Cardiac muscle cell (in vitro differentiated cells and primary cell): Measurements from ENCODE around the gene FPGS. TPM values are rescaled to one million over a fixed set of nuclear protein-coding genes. Genes with fewer than 3 reads are reported as not detected.
"Not testable (repeated sequence)": the region's sequence is repeated elsewhere in the genome, so short reads cannot be mapped to it uniquely, and the experiment has no call there.

Experiments
- DNase-seq, 2 donors: peaks; one replicate each; pipeline versions ENCODE4 v3.0.0 to v3.0.0-alpha.2; 2010 to 2017; ENCODE audit warnings: low read depth in 1 of 2, low spot score in 1 of 2
- H3K27ac ChIP-seq: fragments of 200-600 bp; sonication (generic); 2 replicates; pipeline ENCODE4 v1.5.1; 2016
- H3K27me3 ChIP-seq: fragments of 200-600 bp; sonication (generic); 2 replicates; pipeline ENCODE4 v1.6.0; 2016; ENCODE audit warnings: control low read depth
- H3K36me3 ChIP-seq: fragments of 200-600 bp; sonication (generic); 2 replicates; pipeline ENCODE4 v1.5.1; 2016; ENCODE audit warnings: control low read depth
- H3K4me1 ChIP-seq: fragments of 200-600 bp; sonication (generic); 2 replicates; pipeline ENCODE4 v1.8.1; 2017; ENCODE audit warnings: low read depth, mild to moderate bottlenecking, mixed run types
- H3K4me3 ChIP-seq: fragments of 200-600 bp; sonication (generic); 2 replicates; pipeline ENCODE4 v1.5.1; 2016; ENCODE audit warnings: mild to moderate bottlenecking
- H3K9me3 ChIP-seq: fragments of 200-600 bp; sonication (generic); 2 replicates; pipeline ENCODE4 v1.5.1; 2017; ENCODE audit warnings: low read depth, mild to moderate bottlenecking, control low read depth
- polyA plus RNA-seq: library from polyadenylated mRNA; unstranded; fragments of >200 nt; fragmentation: Nextera tagmentation; extraction: Ambion mirVana; gene quantifications from 2 replicates; pipeline ENCODE4 v1.2.1, GENCODE V29; 2016
- total RNA-seq: library from RNA; depleted of rRNA; stranded (reverse); fragments of >200 nt; gene quantifications from 2 replicates; pipeline ENCODE4 v1.2.3, GENCODE V29; 2016
- TF ChIP-seq, protein P1 (sequence below): IDR thresholded peaks from 2 replicates; pipeline ENCODE4 v1.5.1; 2012; ENCODE audit warnings: low read depth, mild to moderate bottlenecking, low read length

FPGS gene
- total and polyA plus RNA-seq, 2 experiments from 2014 or later = 78.3 to 123 TPM

DNA sequence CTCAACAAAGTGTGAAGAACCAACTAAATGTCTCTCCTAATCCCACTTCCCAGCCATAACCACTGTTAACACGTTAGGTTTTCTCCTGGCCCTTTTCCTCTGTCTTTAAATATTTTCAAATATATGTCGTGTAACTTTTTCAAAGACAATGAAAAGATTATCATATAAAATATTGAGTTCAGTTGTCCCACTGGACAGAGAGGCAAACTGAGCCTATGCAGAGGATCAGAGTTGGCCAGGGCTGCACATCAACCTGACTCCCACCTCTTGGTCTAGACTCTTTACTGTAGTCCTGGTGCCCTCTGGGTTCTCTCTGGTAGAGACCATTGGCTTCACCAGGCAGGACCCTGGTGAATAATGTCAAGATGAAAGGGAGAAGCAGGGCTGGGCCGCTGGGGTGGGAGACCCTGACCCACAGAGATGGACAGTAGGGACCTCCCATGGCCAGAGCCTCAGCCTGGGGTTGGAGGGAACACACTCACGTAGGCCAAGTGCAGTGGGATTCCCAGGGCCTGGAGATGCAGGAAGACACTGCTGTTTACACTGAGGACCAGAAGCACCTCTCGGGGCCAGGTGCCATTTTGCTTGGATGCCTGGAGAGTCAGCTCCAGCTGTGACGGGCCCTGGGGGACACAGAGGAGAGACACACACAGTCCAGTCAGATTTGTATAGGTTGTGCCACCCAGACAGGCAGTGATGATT is 26.7 kb downstream of the FPGS start:
- no peak overlapping the region for H3K4me3 ChIP-seq
- no peaks in the 10 kb centered on the region for H3K9me3 ChIP-seq
- no peaks in the 10 kb centered on the region for H3K36me3 ChIP-seq
- H3K4me1 ChIP-seq = peaks cover 16% of the 10 kb centered on the region
- no peaks in the 10 kb centered on the region for H3K27me3 ChIP-seq
- no peak overlapping the region for H3K27ac ChIP-seq
- TF ChIP-seq, protein P1, sequence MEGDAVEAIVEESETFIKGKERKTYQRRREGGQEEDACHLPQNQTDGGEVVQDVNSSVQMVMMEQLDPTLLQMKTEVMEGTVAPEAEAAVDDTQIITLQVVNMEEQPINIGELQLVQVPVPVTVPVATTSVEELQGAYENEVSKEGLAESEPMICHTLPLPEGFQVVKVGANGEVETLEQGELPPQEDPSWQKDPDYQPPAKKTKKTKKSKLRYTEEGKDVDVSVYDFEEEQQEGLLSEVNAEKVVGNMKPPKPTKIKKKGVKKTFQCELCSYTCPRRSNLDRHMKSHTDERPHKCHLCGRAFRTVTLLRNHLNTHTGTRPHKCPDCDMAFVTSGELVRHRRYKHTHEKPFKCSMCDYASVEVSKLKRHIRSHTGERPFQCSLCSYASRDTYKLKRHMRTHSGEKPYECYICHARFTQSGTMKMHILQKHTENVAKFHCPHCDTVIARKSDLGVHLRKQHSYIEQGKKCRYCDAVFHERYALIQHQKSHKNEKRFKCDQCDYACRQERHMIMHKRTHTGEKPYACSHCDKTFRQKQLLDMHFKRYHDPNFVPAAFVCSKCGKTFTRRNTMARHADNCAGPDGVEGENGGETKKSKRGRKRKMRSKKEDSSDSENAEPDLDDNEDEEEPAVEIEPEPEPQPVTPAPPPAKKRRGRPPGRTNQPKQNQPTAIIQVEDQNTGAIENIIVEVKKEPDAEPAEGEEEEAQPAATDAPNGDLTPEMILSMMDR = no peak
- DNase-seq = no peak

DNA sequence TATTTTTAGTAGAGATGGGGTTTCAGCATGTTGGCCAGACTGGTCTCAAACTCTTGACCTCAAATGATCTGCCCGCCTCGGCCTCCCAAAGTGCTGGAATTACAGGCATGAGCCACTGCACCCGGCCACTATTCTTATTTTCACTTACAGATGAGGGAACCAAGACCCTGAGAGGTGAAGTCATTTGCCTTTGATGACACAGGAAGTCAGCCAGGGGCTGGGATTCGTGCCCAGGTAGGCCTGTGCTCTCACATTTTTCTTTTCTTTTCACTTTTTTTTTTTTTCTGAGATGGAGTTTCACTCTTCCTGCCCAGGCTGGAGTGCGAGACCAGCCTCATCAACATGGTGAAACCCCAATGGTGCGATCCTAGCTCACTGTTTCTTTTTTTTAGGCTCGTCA is 29.6 kb downstream of the FPGS start:
- Histone ChIP-seq H3K27ac (no peak overlapping the region), H3K9me3 (no peaks in the 10 kb centered on the region), H3K36me3 (no peaks in the 10 kb centered on the region), H3K4me1 (peaks cover 29% of the 10 kb centered on the region), H3K4me3 (no peak overlapping the region), H3K27me3 (no peaks in the 10 kb centered on the region)
- no peak for DNase-seq
- TF ChIP-seq, protein P1 = no peak

DNA sequence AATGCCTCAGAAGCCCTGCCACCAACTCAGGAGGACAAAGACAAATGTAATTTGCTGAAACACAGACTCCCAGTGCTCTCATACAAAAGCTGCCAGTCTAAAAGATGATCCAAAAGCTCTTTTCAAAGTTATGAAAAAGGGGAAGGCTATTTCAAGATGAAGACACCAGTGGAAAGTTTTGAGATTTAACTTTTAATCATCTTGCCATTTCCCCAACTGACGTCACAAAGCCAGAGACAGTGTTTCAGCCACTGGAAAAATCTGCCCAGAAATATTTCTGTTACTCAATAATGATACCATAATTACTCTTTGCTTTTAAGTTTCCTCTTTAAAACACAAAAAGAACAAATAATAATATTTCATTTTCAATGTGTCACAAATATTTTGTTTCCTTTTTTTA is 30.9 kb downstream of the FPGS start:
- Histone ChIP-seq H3K27ac (no peak overlapping the region), H3K27me3 (no peaks in the 10 kb centered on the region), H3K9me3 (no peaks in the 10 kb centered on the region)

DNA sequence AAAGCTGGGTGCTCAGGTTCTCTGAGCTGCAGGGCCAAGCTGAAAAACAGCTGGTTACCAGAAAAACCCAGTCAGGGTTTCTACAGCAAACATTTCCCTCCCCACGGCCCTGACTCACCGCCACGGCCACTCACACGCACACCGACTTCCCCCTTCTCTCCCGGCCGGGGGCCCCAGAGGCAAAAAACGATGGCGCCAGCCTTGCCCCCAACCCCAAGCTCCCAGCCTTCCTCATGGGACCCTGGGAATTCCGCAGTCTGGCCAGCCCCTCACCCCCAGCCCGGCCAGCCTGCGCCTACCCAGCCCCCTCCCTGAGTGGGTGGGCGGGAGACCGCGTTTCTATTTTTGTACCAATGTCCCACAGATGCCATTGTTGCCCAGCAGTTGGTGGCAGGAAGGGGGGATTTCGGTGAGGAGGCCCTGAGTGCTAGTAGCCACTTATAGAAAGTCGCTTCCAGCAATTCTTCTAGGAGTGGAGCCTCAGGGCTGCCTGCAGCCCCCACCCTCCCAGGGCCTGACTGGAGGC is 33.4 kb downstream of the FPGS start:
- TF ChIP-seq, protein P1 = no peak
- Histone ChIP-seq H3K4me3 (no peak overlapping the region), H3K27ac (peak overlapping the region; percentile 88), H3K9me3 (no peaks in the 10 kb centered on the region), H3K36me3 (no peaks in the 10 kb centered on the region), H3K4me1 (peaks cover 34% of the 10 kb centered on the region), H3K27me3 (no peaks in the 10 kb centered on the region)
- DNase-seq = peak; percentile 61 to 73

More for the DNA sequence above, 30.9 kb downstream of the FPGS start:
- peak in 1 of 2 donors; percentile 69 for DNase-seq
- TF ChIP-seq, protein P1 = no peak
- Histone ChIP-seq H3K4me3 (no peak overlapping the region), H3K36me3 (no peaks in the 10 kb centered on the region), H3K4me1 (peaks cover 36% of the 10 kb centered on the region)

DNA sequence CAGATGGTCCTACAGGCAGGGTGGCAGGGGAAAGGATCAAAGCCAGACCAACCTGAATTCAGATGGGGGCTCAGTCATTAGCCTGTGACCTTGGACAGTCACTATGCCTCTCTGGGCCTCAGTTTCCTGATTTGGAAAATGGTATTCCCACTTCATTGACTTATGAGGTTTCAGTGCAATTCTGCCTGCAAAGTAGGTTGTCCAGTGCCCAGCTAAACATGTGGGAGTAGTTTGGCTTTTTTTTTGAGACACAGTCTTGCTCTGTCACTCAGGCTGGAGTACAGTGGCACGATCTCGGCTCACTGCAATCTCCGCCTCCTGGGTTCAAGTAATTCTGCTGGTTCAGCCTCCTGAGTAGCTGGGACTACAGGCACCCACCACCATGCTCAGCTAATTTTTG is 33.9 kb downstream of the FPGS start:
- not testable (repeated sequence) for H3K27me3 ChIP-seq, DNase-seq, H3K36me3 ChIP-seq, H3K9me3 ChIP-seq, H3K4me3 ChIP-seq
- peak overlapping the region; percentile 88 for H3K27ac ChIP-seq
- peaks cover 34% of the 10 kb centered on the region for H3K4me1 ChIP-seq

DNA sequence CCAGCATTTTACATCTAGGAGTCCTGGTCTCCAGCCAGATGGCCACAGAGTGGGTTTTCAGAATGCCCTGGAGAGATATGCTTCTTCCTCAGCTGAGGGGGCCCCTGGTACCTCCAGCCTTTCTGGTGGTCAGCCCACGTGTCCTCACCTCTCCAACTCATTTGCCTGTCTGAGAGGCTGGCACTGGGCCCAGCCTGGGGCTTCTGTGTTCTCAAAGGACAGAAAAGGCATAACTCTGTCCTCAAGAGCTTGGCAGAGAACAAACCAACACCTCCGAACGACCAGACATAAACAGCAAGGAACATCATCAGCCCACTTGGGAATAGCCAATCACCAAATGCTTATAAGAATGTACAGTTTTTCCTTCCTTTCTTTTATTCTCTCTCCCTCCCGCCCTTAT is 34.7 kb downstream of the FPGS start:
- TF ChIP-seq, protein P1 = no peak
- H3K36me3 ChIP-seq = no peaks in the 10 kb centered on the region
- no peak overlapping the region for H3K4me3 ChIP-seq
- H3K27ac ChIP-seq = peak overlapping the region; percentile 88
- no peaks in the 10 kb centered on the region for H3K9me3 ChIP-seq
- H3K27me3 ChIP-seq = no peaks in the 10 kb centered on the region
- DNase-seq = peak; percentile 37 to 43
- peaks cover 34% of the 10 kb centered on the region for H3K4me1 ChIP-seq
